GM21526 (cell line): Measurements from ENCODE around the gene SOX1.

Source experiments
- ATAC-seq: cut with Tn5 transposase; IDR thresholded peaks from one replicate; pipeline ENCODE4 v1.9.1; 2021; ENCODE audit warnings: moderate library complexity; ENCODE audit not compliant: unreplicated experiment, low FRiP score

The SOX1 gene

GRCh38 chr13:112104881-112105234 is 37.9 kb downstream of the SOX1 start:
- no peak for ATAC-seq

GRCh38 chr13:112105244-112105681 is 38.3 kb downstream of the SOX1 start:
- ATAC-seq, result no peak

DNA sequence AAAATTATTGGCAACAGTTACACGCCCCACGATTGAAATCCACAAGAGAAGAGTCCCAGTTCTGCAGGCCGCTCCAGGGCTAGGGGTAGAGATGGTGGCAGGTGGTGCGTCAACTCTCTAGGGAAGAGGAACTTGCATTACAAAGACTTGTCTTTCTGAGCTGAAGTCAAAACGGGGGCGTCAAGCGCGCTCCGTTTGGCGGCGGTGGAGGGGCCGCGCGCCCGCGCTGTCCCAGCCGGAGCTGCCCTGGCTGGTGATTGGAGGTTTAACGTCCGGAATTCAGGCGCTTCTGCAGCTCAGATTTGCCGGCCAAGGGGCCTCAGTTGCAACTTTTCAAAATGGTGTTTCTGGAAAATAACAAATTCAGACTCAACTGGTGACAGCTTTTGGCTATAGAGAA is 38.9 kb downstream of the SOX1 start:
- no peak for ATAC-seq

DNA sequence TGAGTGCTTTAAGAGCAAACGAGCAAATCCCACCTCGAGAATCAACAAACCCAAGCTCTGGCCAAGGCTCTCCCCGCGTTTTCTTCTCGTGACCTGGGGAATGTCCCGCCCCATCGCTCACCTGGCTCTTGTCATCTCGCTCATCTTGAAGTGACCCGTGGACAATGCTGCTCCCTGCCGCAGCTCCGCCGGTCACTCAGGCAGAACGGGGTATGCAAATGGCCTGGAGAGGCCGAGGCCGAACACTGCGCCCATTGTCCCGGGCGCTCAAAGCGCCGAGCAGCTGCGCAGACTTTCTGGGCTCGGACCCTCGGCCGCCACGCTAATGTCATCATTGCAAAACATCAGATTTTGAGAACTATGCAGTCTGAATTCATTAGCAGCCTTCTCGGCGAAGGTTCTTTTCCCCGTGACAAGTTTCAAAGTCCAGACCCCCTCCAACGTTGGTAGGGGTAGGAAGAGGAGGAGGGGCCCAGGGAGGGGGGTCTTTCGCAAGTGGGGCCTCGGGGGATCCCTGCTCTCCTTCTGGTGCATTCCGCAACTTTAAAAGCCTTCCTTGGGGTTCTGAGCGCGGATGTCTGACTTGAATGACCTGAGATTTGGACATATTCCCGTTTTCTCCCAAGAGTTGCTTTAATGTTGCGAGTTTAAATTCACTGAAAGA is 39.7 kb downstream of the SOX1 start:
- no peak for ATAC-seq

DNA sequence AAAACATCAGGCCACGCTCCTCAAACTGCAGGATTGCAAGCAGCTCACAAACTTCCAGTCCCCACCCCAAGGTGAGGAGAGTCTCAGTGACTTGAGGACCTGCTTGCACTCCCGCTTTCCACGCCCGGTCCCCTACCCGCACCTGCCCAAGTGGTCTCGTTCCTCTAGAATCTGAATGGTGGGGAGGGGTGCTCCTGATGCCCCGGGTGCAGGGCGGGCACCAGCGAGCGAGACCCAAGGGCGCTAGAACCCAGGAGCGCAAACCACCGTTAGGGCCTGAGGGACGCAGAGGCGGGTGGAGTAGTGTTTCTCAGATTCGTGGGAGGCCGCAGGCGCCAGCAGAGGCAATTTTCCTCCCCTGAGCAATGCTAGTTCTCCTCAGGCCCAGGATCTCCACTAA is 40.3 kb downstream of the SOX1 start:
- ATAC-seq, result no peak

GRCh38 chr13:112110479-112110878 is 43.5 kb downstream of the SOX1 start:
- ATAC-seq, result no peak

DNA sequence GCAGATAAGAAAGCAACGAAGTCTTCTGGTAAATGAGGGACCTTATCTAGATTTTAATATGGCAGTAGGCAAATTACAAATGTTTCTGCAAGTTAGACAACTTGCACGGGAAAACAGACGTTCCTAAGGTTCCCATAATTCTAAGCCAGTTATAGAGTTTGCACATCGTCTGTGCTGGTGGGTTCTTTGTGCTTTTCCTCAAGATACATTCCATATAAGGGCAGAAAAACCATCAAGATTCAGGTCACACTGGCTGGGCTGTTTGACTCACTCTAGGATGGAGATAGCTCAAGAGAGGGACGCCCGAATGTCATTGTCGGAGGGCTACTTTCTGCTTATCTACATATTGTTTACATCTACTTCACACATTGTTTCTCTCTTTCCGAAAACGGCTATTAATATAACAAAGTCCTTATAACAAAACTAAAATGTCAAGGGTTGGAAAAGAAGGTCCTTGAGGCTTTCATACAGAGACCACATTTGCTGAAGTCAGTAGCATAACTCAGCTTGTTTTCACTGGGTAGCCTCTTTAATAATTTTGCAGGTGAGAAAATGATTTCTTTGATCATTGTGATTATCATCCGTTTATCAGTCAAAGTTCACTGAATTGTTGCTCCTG is 44.4 kb downstream of the SOX1 start:
- ATAC-seq, result no peak

DNA sequence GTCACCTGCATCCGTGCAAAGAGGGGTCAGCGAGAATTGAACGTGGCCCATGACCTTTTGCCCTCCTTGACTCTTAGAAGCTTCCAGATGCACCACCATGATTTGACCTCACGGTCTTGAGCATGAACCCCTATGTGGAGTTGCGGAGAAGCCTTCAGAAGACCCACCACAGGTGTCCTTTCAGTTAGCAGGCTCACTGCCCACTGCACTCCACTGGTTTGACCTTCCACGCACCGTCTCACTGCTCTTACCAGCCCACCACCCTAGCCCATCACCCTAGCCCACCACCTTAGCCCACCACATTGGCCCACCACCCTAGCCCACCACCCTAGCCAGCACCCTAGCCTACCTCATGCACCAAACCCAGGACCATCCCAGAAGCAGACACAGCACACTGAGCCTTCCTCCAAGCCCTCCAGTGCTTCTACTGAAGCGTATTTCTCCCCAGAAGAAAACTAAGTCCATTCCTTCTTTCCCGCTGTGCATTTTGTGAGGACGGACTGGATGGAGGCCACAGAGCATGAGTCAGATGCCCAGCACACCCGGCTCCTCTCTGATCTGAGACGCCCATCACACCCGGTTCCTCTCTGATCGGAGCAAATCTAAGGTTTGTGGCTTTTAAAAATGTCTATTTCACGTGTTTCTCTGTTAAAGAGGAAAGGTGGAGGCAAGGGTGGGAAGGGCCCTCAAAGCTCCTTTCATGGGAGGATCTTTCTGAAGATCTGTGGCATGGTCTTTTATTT is 45.8 kb downstream of the SOX1 start:
- no peak for ATAC-seq

GRCh38 chr13:112113348-112113747 is 46.4 kb downstream of the SOX1 start:
- ATAC-seq, result no peak

DNA sequence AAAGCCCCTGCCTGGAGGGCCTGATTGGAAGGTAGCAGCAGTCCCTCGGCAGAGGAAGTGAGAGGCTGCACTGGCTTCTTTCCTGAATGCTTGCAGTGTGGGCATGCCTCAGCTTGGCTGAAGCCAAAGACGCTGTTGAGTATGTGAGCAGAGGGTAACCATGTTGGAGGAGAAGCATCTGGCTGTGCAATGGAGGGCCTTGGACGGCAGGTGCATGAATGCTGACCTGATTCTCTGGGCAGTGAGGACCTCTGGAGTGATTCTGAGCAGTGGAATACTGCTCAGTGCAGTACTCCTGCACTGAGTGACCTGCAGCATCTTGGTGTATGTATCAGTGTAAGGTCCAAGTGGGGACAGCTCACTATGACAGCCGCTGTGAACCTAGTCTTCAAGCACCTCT is 46.9 kb downstream of the SOX1 start:
- no peak for ATAC-seq

GRCh38 chr13:112114391-112114790 is 47.4 kb downstream of the SOX1 start:
- no peak for ATAC-seq

DNA sequence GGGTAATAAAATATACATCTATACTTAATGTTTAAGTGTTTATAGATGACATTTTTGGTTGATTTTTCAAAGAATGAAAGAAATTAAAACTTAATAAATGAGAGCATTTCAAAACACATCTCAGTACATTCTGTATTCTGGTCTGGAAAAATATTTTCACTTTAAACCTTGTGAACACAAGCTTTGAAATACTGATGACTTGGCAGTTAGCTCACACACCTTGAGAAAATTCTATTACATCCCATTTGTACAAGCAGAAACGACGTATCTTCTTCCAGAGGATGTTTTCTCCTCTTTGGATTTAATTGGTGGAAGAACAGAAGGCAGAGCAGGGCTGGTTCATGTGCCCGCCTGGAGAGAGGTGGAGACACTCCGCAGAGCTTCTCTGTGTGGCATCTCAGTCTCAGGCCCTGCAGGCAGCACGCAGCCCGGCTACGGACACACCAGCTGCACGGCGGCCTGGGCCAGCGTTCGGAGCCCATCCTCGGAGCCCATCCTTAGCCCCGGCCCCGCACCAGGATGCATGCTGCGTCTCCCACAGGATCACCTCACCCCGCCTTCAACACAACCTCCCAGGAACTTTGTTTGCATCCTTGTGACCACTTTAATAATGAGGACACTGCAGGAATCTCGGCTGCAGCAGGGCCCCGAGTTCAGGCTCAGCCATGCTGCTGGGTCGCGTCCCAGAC is 48.6 kb downstream of the SOX1 start:
- ATAC-seq, result no peak

GRCh38 chr13:112116187-112116950 is 49.4 kb downstream of the SOX1 start:
- ATAC-seq, result no peak

DNA sequence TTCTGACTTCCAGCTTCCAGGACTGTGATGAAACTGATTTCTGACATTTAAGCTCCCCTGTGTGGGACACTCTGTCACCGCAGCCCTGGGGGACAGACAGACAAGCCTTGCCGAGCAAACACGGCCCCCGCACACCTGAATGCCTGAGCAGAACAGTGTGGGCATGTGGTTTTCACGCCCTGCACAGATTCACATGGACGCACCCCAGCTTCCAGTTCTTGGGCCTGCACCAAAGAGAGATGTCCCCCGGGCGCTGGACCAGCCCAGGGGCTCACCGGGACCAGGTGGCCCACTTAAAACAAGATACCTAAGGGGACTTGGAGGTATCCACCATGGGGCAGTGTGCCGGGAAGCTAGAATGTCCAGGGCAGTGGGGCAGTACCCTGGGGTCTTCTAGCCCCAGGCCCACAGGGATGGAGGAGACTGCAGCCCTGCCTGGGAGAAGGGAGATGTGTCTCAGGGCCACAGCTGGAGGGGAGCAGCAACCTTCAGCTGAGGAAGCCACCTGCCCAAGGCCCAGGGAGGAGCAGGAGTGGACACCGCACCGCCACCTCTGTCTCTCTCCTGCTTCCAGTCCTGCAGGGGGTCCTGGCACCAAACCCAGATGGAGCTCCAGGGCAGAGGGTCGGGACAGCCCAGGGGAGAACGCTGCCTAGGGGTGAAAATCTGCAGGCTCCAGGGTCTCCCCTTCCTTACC is 50.5 kb downstream of the SOX1 start:
- no peak for ATAC-seq

DNA sequence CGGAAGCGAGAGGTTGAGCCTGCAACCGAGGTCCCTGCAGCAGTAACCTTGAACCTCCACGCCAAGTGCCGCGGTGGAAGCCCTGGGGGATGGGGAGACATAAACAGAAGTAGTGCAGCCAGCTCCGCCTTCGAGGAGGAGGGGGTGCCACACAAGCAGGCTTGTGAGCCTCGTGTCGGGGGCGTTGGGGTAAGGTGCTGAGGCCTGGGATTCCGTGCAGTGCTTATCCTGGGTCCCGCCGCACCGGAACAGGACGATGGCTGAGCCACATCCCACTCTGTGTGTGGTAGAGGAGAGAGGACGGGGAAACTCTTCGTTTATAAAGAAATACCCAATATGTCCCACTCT is 51.0 kb downstream of the SOX1 start:
- ATAC-seq, result no peak

- no peak for ATAC-seq
Measured at GRCh38 chr13:112118451-112119064, 51.6 kb downstream of the SOX1 start.

GRCh38 chr13:112119192-112120030 is 52.5 kb downstream of the SOX1 start:
- ATAC-seq, result no peak

DNA sequence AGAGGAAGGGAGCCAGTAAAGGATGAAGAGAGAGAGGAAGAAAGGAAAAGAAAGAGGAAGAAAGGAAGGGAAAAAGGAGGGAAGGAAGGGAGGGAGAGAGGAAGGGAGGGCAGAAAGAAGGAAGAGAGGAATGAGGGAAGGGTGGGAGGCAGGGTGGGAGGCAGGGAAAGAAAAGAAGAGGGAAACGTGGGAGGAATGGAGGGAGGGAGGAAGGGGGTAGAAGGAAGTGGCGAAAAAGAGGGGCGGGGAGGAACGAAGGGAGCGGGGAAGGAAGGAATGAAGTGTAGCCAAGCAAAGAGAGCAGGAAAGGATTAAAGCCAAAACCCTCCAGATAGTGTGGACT is 53.1 kb downstream of the SOX1 start:
- no peak for ATAC-seq
